Vagina (tissue), 2 donors: Measurements from ENCODE around the gene SLC25A24. TPM values are rescaled to one million over a fixed set of nuclear protein-coding genes. Genes with fewer than 3 reads are reported as not detected.
"Not testable (repeated sequence)": the region's sequence is repeated elsewhere in the genome, so short reads cannot be mapped to it uniquely, and the experiment has no call there.

Source experiments
- DNase-seq, 2 donors: peaks; one replicate each; pipeline ENCODE4 v3.0.0-alpha.2; 2017; ENCODE audit errors: extremely low spot score in 2 of 2
- H3K27ac ChIP-seq: fragments of 200-600 bp; sonication (generic); one replicate; pipeline ENCODE4 v1.5.1; 2019
- H3K27me3 ChIP-seq: fragments of 200-600 bp; sonication (generic); one replicate; pipeline ENCODE4 v1.5.1; 2019
- H3K36me3 ChIP-seq, 2 donors: fragments of 200-600 bp; sonication (generic); one replicate each; pipeline ENCODE4 v1.5.1; 2017 to 2019
- H3K4me1 ChIP-seq: fragments of 200-600 bp; sonication (generic); one replicate; pipeline ENCODE4 v1.5.1; 2019
- H3K4me3 ChIP-seq, 2 donors: fragments of 200-600 bp; sonication (generic); 1 replicate in 1 of 2; 2 replicates in 1 of 2; pipeline ENCODE4 v1.5.1; 2016 to 2019
- H3K9me3 ChIP-seq: fragments of 200-600 bp; sonication (generic); one replicate; pipeline ENCODE4 v1.5.1; 2019
- CTCF ChIP-seq, 3 experiments: fragments of 450-650 bp in 2 of 3; fragments of 200-600 bp in 1 of 3; sonication (generic) in 1 of 3; IDR thresholded peaks; one replicate each; pipeline ENCODE4 v1.5.1; 2017 to 2019; ENCODE audit warnings: antibody characterized with exemption in 3 of 3, mild to moderate bottlenecking in 2 of 3, moderate library complexity in 2 of 3
- POLR2A ChIP-seq, 2 donors: fragments of 450-650 bp; IDR thresholded peaks; one replicate each; pipeline ENCODE4 v1.6.1; 2017; ENCODE audit warnings: antibody characterized with exemption in 2 of 2, mild to moderate bottlenecking in 2 of 2, moderate library complexity in 2 of 2
- POLR2AphosphoS5 ChIP-seq, 2 donors: sonication (generic); formaldehyde crosslinking; IDR thresholded peaks; one replicate each; pipeline ENCODE4 v1.9.0; 2017; ENCODE audit warnings: antibody characterized with exemption in 2 of 2, mild to moderate bottlenecking in 2 of 2, low read depth in 1 of 2; ENCODE audit not compliant: insufficient read depth in 1 of 2
- intact Hi-C: fragments of 100-400 bp; cut with DNase I; formaldehyde crosslinking; loops from one replicate; pipeline ENCODE4 v1.15.1; 2023
- total RNA-seq: library from RNA; depleted of rRNA; stranded (reverse); fragments of >200 nt; gene quantifications from one replicate; pipeline ENCODE4 v1.2.3, GENCODE V29; 2016

Gene SLC25A24
- total RNA-seq, 1 donor from 2014 or later, result 30.7 TPM

GRCh38 chr1:108152782-108153222 lies 47.3 kb downstream of the SLC25A24 start:
- intact Hi-C loops, result no loop called here
- H3K9me3 ChIP-seq, result no peaks in the 10 kb centered on the region
- no peak overlapping the region for H3K27ac ChIP-seq
- TF ChIP-seq POLR2AphosphoS5 (IDR thresholded peaks at IDR 0.05; ENCODE audit: insufficient read depth in 1 of 2, low read depth in 1 of 2), result no peak
- no peak for TF ChIP-seq POLR2A (IDR thresholded peaks at IDR 0.05)
- TF ChIP-seq CTCF (IDR thresholded peaks at IDR 0.05), result no peak
- H3K27me3 ChIP-seq, result no peaks in the 10 kb centered on the region
- H3K4me1 ChIP-seq, result no peaks in the 10 kb centered on the region
- H3K36me3 ChIP-seq, result peaks cover 0 to 62% of the 10 kb centered on the region in 2 donors
- no peak for DNase-seq
- H3K4me3 ChIP-seq, result no peak overlapping the region

GRCh38 chr1:108151548-108151947 lies 48.6 kb downstream of the SLC25A24 start:
- intact Hi-C loops, result no loop called here

GRCh38 chr1:108149796-108150467 lies 50.2 kb downstream of the SLC25A24 start:
- peaks cover 0 to 65% of the 10 kb centered on the region in 2 donors for H3K36me3 ChIP-seq
- H3K4me1 ChIP-seq, result no peaks in the 10 kb centered on the region
- intact Hi-C loops, result no loop called here
- H3K27me3 ChIP-seq, result no peaks in the 10 kb centered on the region
- no peak overlapping the region for H3K27ac ChIP-seq
- TF ChIP-seq POLR2AphosphoS5 (IDR thresholded peaks at IDR 0.05; ENCODE audit: insufficient read depth in 1 of 2, low read depth in 1 of 2), result no peak
- TF ChIP-seq CTCF (IDR thresholded peaks at IDR 0.05), result no peak
- TF ChIP-seq POLR2A (IDR thresholded peaks at IDR 0.05), result no peak
- H3K9me3 ChIP-seq, result no peaks in the 10 kb centered on the region
- DNase-seq, result no peak
- no peak overlapping the region for H3K4me3 ChIP-seq

More at GRCh38 chr1:108151548-108151947, 48.6 kb downstream of the SLC25A24 start:
- no peak for TF ChIP-seq POLR2AphosphoS5 (IDR thresholded peaks at IDR 0.05; ENCODE audit: insufficient read depth in 1 of 2, low read depth in 1 of 2)
- TF ChIP-seq POLR2A (IDR thresholded peaks at IDR 0.05), result no peak
- TF ChIP-seq CTCF (IDR thresholded peaks at IDR 0.05), result no peak
- Histone ChIP-seq H3K27ac (no peak overlapping the region), H3K4me3 (no peak overlapping the region), H3K4me1 (no peaks in the 10 kb centered on the region), H3K36me3 (peaks cover 0 to 72% of the 10 kb centered on the region in 2 donors), H3K27me3 (no peaks in the 10 kb centered on the region), H3K9me3 (no peaks in the 10 kb centered on the region)
- no peak for DNase-seq

- intact Hi-C loops, DNase-seq, H3K27ac ChIP-seq, H3K9me3 ChIP-seq, H3K27me3 ChIP-seq, H3K4me3 ChIP-seq, H3K4me1 ChIP-seq: not testable (repeated sequence)
- H3K36me3 ChIP-seq, result peaks cover 0 to 42% of the 10 kb centered on the region in 2 donors
These were observed 55.6 kb downstream of the SLC25A24 start for GRCh38 chr1:108144569-108144968.

GRCh38 chr1:108142773-108143394 lies 57.3 kb downstream of the SLC25A24 start:
- no peak overlapping the region for H3K27ac ChIP-seq
- TF ChIP-seq POLR2AphosphoS5 (IDR thresholded peaks at IDR 0.05; ENCODE audit: insufficient read depth in 1 of 2, low read depth in 1 of 2), result no peak
- no peak overlapping the region for H3K4me3 ChIP-seq
- H3K27me3 ChIP-seq, result no peaks in the 10 kb centered on the region
- peaks cover 0 to 42% of the 10 kb centered on the region in 2 donors for H3K36me3 ChIP-seq
- intact Hi-C loops, result no loop called here
- no peaks in the 10 kb centered on the region for H3K4me1 ChIP-seq
- DNase-seq, result no peak
- H3K9me3 ChIP-seq, result no peaks in the 10 kb centered on the region

- Histone ChIP-seq H3K27me3 (no peaks in the 10 kb centered on the region), H3K27ac (no peak overlapping the region), H3K4me1 (no peaks in the 10 kb centered on the region), H3K36me3 (peaks cover 0 to 39% of the 10 kb centered on the region in 2 donors), H3K4me3 (no peak overlapping the region), H3K9me3 (no peaks in the 10 kb centered on the region)
- TF ChIP-seq CTCF (IDR thresholded peaks at IDR 0.05) (no peak), POLR2A (IDR thresholded peaks at IDR 0.05) (no peak), POLR2AphosphoS5 (IDR thresholded peaks at IDR 0.05; ENCODE audit: insufficient read depth in 1 of 2, low read depth in 1 of 2) (no peak)
- no peak for DNase-seq
- intact Hi-C loops, result no loop called here
These were observed 57.9 kb downstream of the SLC25A24 start for GRCh38 chr1:108142258-108142657.
